Prostate gland (tissue), 2 donors: ENCODE data around the gene ST7L. TPM values are rescaled to one million over a fixed set of nuclear protein-coding genes. Genes with fewer than 3 reads are reported as not detected.
A peak's percentile ranks its signal among the peaks of the same experiment; 100 is the strongest.

ENCODE experiments used
- DNase-seq: peaks from one replicate; pipeline ENCODE4 v3.0.0-alpha.2; 2019; ENCODE audit warnings: low spot score
- H3K27ac ChIP-seq, 2 donors: fragments of 200-600 bp; sonication (generic); 2 replicates each; pipeline ENCODE4 v1.5.1; 2017 to 2019
- H3K27me3 ChIP-seq: fragments of 200-600 bp; sonication (generic); replicated peaks from 2 replicates; pipeline ENCODE4 v1.5.1; 2019; ENCODE audit not compliant: insufficient read depth
- H3K36me3 ChIP-seq, 2 donors: fragments of 200-600 bp; sonication (generic); 1 replicate in 1 of 2; 2 replicates in 1 of 2; pipeline versions ENCODE4 v1.5.1 to v1.8.1; 2017 to 2019
- H3K4me1 ChIP-seq: fragments of 200-600 bp; sonication (generic); replicated peaks from 2 replicates; pipeline ENCODE4 v1.5.1; 2019
- H3K4me3 ChIP-seq, 2 donors: fragments of 200-600 bp; sonication (generic); 2 replicates each; pipeline ENCODE4 v1.5.1; 2017 to 2019
- H3K9me3 ChIP-seq: fragments of 200-600 bp; sonication (generic); 2 replicates; pipeline ENCODE4 v1.5.1; 2017
- POLR2A ChIP-seq: fragments of 450-650 bp; IDR thresholded peaks from one replicate; pipeline ENCODE4 v1.6.1; 2016; ENCODE audit warnings: antibody characterized with exemption, mild to moderate bottlenecking
- POLR2AphosphoS5 ChIP-seq: sonication (generic); formaldehyde crosslinking; IDR thresholded peaks from one replicate; pipeline ENCODE4 v1.6.1; 2017; ENCODE audit warnings: antibody characterized with exemption
- WGBS: methylation state at CpG from one replicate; pipeline ENCODE4 v1.1.5; 2018; 5-methylcytosine and 5-hydroxymethylcytosine counted together
- intact Hi-C: fragments of 100-400 bp; cut with DNase I; formaldehyde crosslinking; loops from one replicate; pipeline ENCODE4 v1.14.2; 2022
- total RNA-seq, 2 donors: library from RNA; depleted of rRNA; stranded (reverse); fragments of >200 nt; gene quantifications; one replicate each; pipeline ENCODE4 v1.1.0, GENCODE V29; 2016
- TF ChIP-seq, protein P1 (sequence below), 4 experiments: fragments of 200-600 bp in 2 of 4; fragments of 450-650 bp in 2 of 4; sonication (generic) in 2 of 4; IDR thresholded peaks; 1 replicate in 3 of 4; 2 replicates in 1 of 4; pipeline ENCODE4 v1.5.1; 2016 to 2019; ENCODE audit warnings: antibody characterized with exemption in 4 of 4, mild to moderate bottlenecking in 2 of 4, moderate library complexity in 2 of 4

ST7L gene
- total RNA-seq, 2 donors from 2014 or later = 22.7 to 28.4 TPM

DNA sequence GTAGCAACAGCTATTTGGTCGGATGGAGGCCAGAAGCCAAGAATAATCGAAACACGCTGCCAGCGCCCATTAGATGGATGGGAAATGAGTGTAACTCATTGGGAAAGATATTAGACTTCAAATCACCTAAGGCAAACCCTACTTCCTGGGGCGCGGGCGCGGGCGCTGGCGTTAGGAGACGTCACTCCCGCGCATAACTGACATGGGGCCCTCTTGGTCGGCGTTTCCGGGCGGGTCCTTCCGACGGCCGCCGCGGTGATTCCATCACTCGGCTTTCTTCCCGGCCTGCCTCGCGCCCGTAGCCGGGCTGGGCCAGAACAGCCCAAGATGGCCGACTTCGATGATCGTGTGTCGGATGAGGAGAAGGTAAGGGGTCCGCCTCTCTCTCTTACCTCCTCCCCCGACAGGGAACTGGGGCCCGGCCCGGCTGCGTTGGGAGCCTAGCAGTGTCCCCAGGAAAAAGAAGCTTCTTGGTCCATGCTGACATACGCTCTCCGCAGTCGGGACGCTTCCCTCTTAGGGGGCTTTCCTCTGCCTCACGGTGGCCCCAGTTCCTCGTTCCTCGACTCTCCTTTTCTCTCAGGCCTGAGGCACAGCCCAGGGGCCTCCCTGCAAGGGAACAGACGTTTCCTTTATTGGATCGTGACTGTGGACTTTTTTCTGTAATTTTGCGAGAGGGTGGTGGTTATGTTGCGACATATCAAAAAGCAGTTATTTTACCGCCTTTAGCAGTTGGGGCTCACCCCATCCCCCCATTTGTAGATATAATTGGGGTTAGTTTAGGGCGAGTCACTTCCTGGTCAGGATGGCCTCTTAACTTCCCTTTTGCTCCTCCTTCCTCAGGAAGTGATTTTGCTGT is 806 bp upstream of the ST7L start, which contains the start of gene CAPZA1:
CAPZA1 (plus strand) TSS at position 315 of the 859 bp plus-strand sequence; CDS start at position 328, 13 bp downstream.
- Histone ChIP-seq H3K4me3 (peak within 1 kb of the TSS; percentile 85 to 91), H3K9me3 (no peaks in the 10 kb centered on the region), H3K27ac (peak within 1 kb of the TSS; percentile 95 to 98), H3K36me3 (no peaks in the 10 kb centered on the region), H3K4me1 (peaks cover 6% of the 10 kb centered on the region), H3K27me3 (no peaks in the 10 kb centered on the region)
- intact Hi-C loops = loop anchor here (2.0 to 5.0 kb wide), 4 partner anchors 55 to 229 kb away; partner anchors contain the start of genes MOV10 and RHOC
- under 1% methylated on average over 50 of the region's 50 CpGs for WGBS
- TF ChIP-seq POLR2A = peak; percentile 77
- TF ChIP-seq, protein P1, sequence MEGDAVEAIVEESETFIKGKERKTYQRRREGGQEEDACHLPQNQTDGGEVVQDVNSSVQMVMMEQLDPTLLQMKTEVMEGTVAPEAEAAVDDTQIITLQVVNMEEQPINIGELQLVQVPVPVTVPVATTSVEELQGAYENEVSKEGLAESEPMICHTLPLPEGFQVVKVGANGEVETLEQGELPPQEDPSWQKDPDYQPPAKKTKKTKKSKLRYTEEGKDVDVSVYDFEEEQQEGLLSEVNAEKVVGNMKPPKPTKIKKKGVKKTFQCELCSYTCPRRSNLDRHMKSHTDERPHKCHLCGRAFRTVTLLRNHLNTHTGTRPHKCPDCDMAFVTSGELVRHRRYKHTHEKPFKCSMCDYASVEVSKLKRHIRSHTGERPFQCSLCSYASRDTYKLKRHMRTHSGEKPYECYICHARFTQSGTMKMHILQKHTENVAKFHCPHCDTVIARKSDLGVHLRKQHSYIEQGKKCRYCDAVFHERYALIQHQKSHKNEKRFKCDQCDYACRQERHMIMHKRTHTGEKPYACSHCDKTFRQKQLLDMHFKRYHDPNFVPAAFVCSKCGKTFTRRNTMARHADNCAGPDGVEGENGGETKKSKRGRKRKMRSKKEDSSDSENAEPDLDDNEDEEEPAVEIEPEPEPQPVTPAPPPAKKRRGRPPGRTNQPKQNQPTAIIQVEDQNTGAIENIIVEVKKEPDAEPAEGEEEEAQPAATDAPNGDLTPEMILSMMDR (IDR thresholded peaks at IDR 0.05) = peak in 1 of 4 experiments; percentile 4
- peak; percentile 90 for TF ChIP-seq POLR2AphosphoS5
- peak; percentile 90 for DNase-seq

DNA sequence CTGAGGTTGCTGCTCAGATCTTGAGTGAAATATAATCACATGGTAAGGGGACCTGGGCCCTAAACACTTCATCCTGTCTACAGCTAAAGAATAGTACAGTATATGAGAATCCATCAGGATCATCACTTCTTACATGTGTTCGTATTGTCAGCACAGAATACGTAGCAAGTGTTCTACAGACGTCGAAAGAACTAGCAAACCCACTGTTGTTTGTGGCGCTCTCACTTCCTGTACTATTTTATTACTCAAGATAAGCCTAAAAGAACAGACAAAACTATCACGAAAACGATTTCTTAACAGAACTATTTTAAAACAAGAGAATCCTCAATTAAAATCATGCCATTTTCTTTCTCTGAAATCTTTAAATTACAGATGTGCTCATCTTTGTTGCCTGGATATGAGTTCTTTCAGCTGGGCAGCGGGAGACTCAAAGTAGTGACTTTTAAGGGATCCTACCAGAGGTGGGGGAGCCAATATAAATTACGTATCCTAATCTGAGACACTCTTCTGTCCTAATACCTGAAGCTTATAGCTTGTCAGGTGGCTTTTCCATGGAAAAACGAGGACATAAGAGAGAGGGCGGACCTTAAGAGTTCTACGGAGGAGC is 724 bp downstream of the ST7L start:
- no peak for DNase-seq
- H3K27me3 ChIP-seq = no peaks in the 10 kb centered on the region
- peak overlapping the region; percentile 85 to 91 for H3K4me3 ChIP-seq
- 1% methylated on average over 12 of the region's 12 CpGs for WGBS
- no peaks in the 10 kb centered on the region for H3K36me3 ChIP-seq
- TF ChIP-seq, protein P1 (IDR thresholded peaks at IDR 0.05) = no peak
- TF ChIP-seq POLR2AphosphoS5 (no peak), POLR2A (no peak)
- peaks cover 6% of the 10 kb centered on the region for H3K4me1 ChIP-seq
- intact Hi-C loops = loop anchor here (2.0 to 5.0 kb wide), 4 partner anchors 57 to 227 kb away; partner anchors contain the start of genes MOV10 and RHOC
- no peaks in the 10 kb centered on the region for H3K9me3 ChIP-seq
- H3K27ac ChIP-seq = peak overlapping the region; percentile 95 to 98

DNA sequence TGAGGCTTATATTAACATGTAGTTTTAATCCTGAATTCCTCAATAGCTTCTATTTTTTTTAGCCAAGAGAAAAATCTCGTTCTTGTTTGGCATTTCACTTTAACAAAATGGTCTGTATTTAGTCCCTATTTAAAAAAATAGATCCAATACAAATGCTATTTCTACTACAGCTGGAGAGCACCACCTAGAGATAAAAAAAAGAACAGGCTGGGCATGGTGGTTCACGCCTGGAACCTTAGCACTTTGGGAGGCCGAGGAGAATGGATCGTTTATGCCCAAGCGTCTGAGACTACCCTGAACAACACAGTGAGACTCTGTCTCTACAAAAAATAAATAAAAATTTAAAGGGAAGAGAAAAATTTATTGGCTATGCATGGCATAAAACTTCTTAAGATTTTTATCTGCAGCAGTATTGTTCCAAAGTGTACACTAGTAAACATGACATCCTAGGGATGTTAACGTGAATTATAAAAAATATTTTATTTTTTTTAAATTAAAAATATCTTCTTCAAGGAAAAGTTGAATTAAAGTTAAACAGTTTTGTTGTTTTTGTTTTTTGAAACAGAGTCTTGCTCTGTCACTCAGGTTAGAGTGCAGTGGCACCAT is 4.4 kb downstream of the ST7L start:
- Histone ChIP-seq H3K4me1 (no peaks in the 10 kb centered on the region), H3K4me3 (no peak overlapping the region), H3K9me3 (no peaks in the 10 kb centered on the region), H3K36me3 (peaks cover 0 to 6% of the 10 kb centered on the region in 2 donors), H3K27me3 (no peaks in the 10 kb centered on the region), H3K27ac (no peak overlapping the region)
- DNase-seq = no peak
- no peak for TF ChIP-seq POLR2A
- TF ChIP-seq, protein P1 (IDR thresholded peaks at IDR 0.05) = peak in 3 of 4 experiments; percentile 43 to 47 (median 46)
- 59% methylated on average over 6 of the region's 6 CpGs for WGBS
- intact Hi-C loops = loop anchor here (5.0 kb wide), 1 partner anchor 112 kb away; no protein-coding TSS in a partner anchor

DNA sequence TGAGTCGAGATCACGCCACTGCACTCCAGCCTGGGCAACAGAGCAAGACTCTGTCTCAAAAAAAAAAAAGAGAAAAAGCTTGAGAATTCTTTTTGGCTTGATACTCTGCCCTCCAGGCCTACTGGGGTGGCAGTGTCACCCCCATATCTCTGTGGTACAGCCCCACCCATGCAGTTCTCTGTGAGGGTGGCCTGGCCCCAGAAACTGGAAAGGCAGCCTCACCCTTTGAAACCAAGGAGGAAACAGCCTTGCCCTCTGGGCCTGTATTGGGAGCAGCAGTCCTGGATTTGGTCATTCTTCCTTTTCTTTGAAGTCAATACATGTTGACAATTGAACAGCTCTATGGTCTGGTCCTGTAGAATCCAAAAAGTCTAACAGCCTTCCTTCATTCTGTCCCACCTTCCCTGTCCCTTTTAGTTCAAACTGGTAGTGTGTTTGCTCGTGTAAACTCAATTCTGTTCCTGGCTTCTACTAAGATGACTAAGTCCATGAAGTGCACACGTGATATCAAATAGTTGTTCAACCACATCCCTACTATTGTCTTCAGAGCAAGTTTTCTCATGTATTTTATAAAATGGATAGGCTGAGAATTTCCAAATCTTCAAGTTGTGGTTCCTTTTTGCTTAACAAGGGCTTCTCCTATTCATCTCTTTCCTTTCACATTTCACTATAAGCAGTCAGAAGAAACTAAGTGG is 13.2 kb downstream of the ST7L start:
- H3K9me3 ChIP-seq = no peaks in the 10 kb centered on the region
- no peak overlapping the region for H3K4me3 ChIP-seq
- H3K27ac ChIP-seq = no peak overlapping the region
- DNase-seq = no peak
- 83% methylated on average over 4 of the region's 4 CpGs for WGBS
- no peaks in the 10 kb centered on the region for H3K4me1 ChIP-seq
- TF ChIP-seq POLR2AphosphoS5 (no peak), POLR2A (no peak)
- TF ChIP-seq, protein P1 (IDR thresholded peaks at IDR 0.05) = no peak
- intact Hi-C loops = no loop called here
- peaks cover 0 to 14% of the 10 kb centered on the region in 2 donors for H3K36me3 ChIP-seq
- H3K27me3 ChIP-seq = no peaks in the 10 kb centered on the region
